Measurements from ENCODE around the gene TRPC4AP.

TRPC4AP gene

GRCh38 chr20:35013421-35014411, 78.9 kb downstream of the TRPC4AP start:
- no peak for DNase-seq

- no peak for DNase-seq
Measured at GRCh38 chr20:35012227-35013069, 80.2 kb downstream of the TRPC4AP start.

- no peak for DNase-seq
Measured at GRCh38 chr20:35011589-35012226, 80.9 kb downstream of the TRPC4AP start.

- DNase-seq, result no peak
Measured at GRCh38 chr20:35010405-35011192, 82.0 kb downstream of the TRPC4AP start.

GRCh38 chr20:35009665-35010328, 82.8 kb downstream of the TRPC4AP start:
- DNase-seq, result no peak

GRCh38 chr20:35008411-35009342, 83.9 kb downstream of the TRPC4AP start:
- DNase-seq, result no peak

- DNase-seq, result no peak
Measured at GRCh38 chr20:35007891-35008290, 84.7 kb downstream of the TRPC4AP start.

GRCh38 chr20:35007413-35007812, 85.2 kb downstream of the TRPC4AP start:
- no peak for DNase-seq

- no peak for DNase-seq
Measured at GRCh38 chr20:35006531-35006971, 86.1 kb downstream of the TRPC4AP start.

GRCh38 chr20:35006009-35006408, 86.6 kb downstream of the TRPC4AP start:
- no peak for DNase-seq

- no peak for DNase-seq
Measured at GRCh38 chr20:35005463-35005961, 87.1 kb downstream of the TRPC4AP start.

- DNase-seq, result no peak
Measured at GRCh38 chr20:35004749-35005462, 87.7 kb downstream of the TRPC4AP start.

GRCh38 chr20:35004051-35004725, 88.4 kb downstream of the TRPC4AP start:
- DNase-seq, result no peak

GRCh38 chr20:35003211-35004031, 89.2 kb downstream of the TRPC4AP start:
- DNase-seq, result no peak

GRCh38 chr20:35002426-35003210, 90.0 kb downstream of the TRPC4AP start:
- DNase-seq, result no peak

GRCh38 chr20:35001596-35002362, 90.8 kb downstream of the TRPC4AP start:
- no peak for DNase-seq
